ENCODE results near the gene PDS5A. TPM values are rescaled to one million over a fixed set of nuclear protein-coding genes. Genes with fewer than 3 reads are reported as not detected.
A peak's percentile ranks its signal among the peaks of the same experiment; 100 is the strongest.

PDS5A gene
- total and polyA plus RNA-seq, 9 of the 15 experiments (the other 6 are each of a cell fraction or from before 2014, with no cell fraction given) = 16.4 to 85.4 (median 70.0) TPM

DNA sequence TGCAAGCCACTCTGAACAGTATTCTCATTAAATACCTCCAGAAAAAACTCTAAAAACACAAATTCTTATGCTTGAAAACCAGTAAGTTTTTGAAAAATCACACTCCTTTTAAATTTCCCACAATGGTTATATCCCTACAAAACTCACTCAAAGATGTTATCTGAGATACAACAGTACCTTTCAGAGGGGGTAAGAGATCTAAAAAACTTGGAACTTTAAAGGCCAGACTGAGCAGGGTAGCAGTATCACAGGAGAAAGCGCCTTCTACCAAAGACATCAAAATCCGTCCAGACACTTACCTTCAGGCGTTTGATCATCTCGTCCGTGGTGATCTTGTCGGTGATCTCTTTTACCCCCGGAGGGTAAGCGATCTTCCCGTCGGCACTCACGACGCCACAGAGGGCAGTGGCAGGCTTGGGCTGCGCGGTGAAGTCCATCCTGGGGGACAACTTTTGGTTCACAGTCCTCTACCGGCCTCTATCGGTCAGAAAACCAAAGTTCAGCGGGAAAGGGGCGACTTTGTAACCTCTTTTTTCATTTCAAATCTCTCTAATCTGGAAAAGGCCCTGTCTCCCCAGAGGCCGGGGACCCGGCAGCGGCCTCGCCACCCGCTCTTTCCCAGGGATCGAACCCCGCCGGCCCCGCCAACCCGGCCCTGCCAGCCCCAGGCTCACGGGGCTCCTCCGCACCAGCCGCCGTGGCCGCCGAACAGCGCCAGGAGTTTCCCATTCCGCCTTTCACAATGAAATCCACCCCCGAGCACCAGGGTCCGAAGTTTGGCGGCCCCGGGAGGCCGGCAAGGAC is 1.4 kb downstream of the PDS5A start (continued):
- TF ChIP-seq, protein P1, sequence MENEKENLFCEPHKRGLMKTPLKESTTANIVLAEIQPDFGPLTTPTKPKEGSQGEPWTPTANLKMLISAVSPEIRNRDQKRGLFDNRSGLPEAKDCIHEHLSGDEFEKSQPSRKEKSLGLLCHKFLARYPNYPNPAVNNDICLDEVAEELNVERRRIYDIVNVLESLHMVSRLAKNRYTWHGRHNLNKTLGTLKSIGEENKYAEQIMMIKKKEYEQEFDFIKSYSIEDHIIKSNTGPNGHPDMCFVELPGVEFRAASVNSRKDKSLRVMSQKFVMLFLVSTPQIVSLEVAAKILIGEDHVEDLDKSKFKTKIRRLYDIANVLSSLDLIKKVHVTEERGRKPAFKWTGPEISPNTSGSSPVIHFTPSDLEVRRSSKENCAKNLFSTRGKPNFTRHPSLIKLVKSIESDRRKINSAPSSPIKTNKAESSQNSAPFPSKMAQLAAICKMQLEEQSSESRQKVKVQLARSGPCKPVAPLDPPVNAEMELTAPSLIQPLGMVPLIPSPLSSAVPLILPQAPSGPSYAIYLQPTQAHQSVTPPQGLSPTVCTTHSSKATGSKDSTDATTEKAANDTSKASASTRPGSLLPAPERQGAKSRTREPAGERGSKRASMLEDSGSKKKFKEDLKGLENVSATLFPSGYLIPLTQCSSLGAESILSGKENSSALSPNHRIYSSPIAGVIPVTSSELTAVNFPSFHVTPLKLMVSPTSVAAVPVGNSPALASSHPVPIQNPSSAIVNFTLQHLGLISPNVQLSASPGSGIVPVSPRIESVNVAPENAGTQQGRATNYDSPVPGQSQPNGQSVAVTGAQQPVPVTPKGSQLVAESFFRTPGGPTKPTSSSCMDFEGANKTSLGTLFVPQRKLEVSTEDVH (IDR thresholded peaks at IDR 0.05; ENCODE audit: low read depth, partially characterized antibody) = no peak
- TF ChIP-seq RFX5 (IDR thresholded peaks at IDR 0.05; ENCODE audit: low read depth, low read length) = no peak
- no peak for TF ChIP-seq TRIM28 (IDR thresholded peaks at IDR 0.05)
- TF ChIP-seq ZNF79 (CRISPR knock-in tag; IDR thresholded peaks at IDR 0.05; ENCODE audit: low read depth) = no peak
- TF ChIP-seq ZNF124 (CRISPR knock-in tag; IDR thresholded peaks at IDR 0.05) = no peak
- TF ChIP-seq ZNF583 (CRISPR knock-in tag; IDR thresholded peaks at IDR 0.05) = no peak
- TF ChIP-seq HNRNPL (IDR thresholded peaks at IDR 0.05; ENCODE audit: low read depth, low read length) = no peak
- TF ChIP-seq ZNF232 (CRISPR knock-in tag; IDR thresholded peaks at IDR 0.05) = no peak
- no peak for TF ChIP-seq FIP1L1 (IDR thresholded peaks at IDR 0.05; ENCODE audit: low read depth, low read length, poor library complexity, severe bottlenecking)
- peak; percentile 21; the same call in 1 of the 2 replicates for TF ChIP-seq SMAD4 (CRISPR knock-in tag; conservative IDR thresholded peaks at IDR 0.05)
- TF ChIP-seq GATA2 (CRISPR knock-in tag; IDR thresholded peaks at IDR 0.05) = peak; percentile 57; the same call in 1 of the 2 replicates
- TF ChIP-seq RAD21 (CRISPR knock-in tag; conservative IDR thresholded peaks at IDR 0.05 in 1 of 2, IDR thresholded peaks at IDR 0.05 in 1 of 2) = peak; percentile 76 to 80
- TF ChIP-seq SIN3A (IDR thresholded peaks at IDR 0.05; ENCODE audit: borderline replicate concordance in 2 of 2, control insufficient read depth in 1 of 2, low read depth in 2 of 2, low read length in 2 of 2) = peak in 1 of 2 experiments; percentile 42; a peak in 1 of 4 replicates
- TF ChIP-seq BMI1 (IDR thresholded peaks at IDR 0.05; ENCODE audit: low read length) = no peak
- TF ChIP-seq, protein P2, sequence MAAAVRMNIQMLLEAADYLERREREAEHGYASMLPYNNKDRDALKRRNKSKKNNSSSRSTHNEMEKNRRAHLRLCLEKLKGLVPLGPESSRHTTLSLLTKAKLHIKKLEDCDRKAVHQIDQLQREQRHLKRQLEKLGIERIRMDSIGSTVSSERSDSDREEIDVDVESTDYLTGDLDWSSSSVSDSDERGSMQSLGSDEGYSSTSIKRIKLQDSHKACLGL (CRISPR knock-in tag; IDR thresholded peaks at IDR 0.05; ENCODE audit: borderline replicate concordance, poor library complexity, severe bottlenecking) = no peak
- TF ChIP-seq, protein P3, sequence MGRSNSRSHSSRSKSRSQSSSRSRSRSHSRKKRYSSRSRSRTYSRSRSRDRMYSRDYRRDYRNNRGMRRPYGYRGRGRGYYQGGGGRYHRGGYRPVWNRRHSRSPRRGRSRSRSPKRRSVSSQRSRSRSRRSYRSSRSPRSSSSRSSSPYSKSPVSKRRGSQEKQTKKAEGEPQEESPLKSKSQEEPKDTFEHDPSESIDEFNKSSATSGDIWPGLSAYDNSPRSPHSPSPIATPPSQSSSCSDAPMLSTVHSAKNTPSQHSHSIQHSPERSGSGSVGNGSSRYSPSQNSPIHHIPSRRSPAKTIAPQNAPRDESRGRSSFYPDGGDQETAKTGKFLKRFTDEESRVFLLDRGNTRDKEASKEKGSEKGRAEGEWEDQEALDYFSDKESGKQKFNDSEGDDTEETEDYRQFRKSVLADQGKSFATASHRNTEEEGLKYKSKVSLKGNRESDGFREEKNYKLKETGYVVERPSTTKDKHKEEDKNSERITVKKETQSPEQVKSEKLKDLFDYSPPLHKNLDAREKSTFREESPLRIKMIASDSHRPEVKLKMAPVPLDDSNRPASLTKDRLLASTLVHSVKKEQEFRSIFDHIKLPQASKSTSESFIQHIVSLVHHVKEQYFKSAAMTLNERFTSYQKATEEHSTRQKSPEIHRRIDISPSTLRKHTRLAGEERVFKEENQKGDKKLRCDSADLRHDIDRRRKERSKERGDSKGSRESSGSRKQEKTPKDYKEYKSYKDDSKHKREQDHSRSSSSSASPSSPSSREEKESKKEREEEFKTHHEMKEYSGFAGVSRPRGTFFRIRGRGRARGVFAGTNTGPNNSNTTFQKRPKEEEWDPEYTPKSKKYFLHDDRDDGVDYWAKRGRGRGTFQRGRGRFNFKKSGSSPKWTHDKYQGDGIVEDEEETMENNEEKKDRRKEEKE (IDR thresholded peaks at IDR 0.05; ENCODE audit: borderline replicate concordance in 1 of 2, control insufficient read depth in 1 of 2, low read depth in 2 of 2, low read length in 1 of 2) = no peak
- TF ChIP-seq, protein P4, sequence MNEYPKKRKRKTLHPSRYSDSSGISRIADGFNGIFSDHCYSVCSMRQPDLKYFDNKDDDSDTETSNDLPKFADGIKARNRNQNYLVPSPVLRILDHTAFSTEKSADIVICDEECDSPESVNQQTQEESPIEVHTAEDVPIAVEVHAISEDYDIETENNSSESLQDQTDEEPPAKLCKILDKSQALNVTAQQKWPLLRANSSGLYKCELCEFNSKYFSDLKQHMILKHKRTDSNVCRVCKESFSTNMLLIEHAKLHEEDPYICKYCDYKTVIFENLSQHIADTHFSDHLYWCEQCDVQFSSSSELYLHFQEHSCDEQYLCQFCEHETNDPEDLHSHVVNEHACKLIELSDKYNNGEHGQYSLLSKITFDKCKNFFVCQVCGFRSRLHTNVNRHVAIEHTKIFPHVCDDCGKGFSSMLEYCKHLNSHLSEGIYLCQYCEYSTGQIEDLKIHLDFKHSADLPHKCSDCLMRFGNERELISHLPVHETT (CRISPR knock-in tag; conservative IDR thresholded peaks at IDR 0.05 in 1 of 2, IDR thresholded peaks at IDR 0.05 in 1 of 2) = 0 out of 4 replicates have a peak, but pooled peaks have one; percentile 33 to 64

Measured in K562 (cell line).